Islet of Langerhans (tissue), 1 donor: ENCODE results near the gene UBQLN4.

Source experiments
- FAIRE-seq: peaks from one replicate; lab custom pipeline; 2011; peaks lifted over from hg19 to GRCh38; lab: Jason Lieb, UNC

The UBQLN4 gene

DNA sequence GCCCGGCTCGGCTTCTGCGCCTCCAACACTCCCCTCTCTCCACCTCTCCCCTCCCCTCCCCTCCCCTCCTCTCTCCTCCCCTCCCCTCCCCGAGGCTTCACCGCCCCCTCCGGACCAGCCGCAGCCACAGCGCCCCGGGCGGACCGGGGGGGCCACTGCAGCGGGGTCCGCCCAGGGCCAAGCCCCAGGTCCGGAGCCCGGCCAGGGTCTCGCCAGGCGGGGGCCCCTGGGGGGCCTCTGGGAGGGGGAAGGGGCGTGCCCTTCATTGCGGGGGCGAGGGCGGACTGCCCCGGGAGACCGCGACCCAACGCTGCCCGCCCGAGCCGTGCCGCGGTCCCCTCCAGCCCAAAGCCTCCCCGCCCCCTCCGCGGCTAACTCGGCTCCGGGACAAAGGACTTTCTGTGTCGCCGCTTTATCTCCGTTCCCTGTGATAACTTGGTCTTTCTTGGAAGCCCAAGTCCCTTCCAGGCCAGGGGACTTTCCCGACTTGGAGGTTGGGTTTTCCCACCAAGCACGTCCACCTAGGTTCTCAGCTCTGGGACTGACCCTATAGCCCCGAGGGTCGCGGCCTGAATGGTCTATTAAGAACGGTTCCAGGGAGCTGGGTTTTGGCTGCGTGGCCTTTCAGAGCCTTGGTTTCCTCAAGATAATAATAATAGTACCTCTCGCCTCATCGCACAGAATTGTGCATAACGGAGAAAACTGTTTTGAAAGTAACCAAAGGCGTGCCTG is at the start of gene UBQLN4:
TSS of gene UBQLN4 (minus strand) at position 31 of the 732 bp plus-strand sequence. CDS start 97 bp downstream, outside the sequence.
- no peak for FAIRE-seq

GRCh38 chr1:156102633-156103511 is 49.3 kb upstream of the UBQLN4 start:
- no peak for FAIRE-seq

DNA sequence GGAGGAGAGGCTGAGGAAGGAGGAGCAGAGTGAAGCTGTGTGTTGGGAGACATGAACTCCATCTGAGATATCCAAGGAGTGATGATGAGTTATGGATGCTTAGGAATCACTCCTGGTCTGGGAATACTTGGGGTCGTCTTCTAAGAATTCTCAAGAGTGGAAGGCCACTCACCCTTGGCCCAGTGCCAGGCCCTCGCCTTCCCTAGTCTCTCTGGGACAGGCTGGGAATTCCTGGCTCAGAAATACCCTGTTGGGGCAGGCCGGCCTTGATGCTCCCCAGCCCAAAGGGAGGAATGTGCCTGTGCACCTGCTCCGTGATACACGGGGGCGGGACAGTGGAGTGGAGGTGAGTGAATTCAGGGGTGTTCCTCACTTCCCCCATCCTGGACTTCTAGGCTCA is 48.3 kb upstream of the UBQLN4 start:
- no peak for FAIRE-seq

DNA sequence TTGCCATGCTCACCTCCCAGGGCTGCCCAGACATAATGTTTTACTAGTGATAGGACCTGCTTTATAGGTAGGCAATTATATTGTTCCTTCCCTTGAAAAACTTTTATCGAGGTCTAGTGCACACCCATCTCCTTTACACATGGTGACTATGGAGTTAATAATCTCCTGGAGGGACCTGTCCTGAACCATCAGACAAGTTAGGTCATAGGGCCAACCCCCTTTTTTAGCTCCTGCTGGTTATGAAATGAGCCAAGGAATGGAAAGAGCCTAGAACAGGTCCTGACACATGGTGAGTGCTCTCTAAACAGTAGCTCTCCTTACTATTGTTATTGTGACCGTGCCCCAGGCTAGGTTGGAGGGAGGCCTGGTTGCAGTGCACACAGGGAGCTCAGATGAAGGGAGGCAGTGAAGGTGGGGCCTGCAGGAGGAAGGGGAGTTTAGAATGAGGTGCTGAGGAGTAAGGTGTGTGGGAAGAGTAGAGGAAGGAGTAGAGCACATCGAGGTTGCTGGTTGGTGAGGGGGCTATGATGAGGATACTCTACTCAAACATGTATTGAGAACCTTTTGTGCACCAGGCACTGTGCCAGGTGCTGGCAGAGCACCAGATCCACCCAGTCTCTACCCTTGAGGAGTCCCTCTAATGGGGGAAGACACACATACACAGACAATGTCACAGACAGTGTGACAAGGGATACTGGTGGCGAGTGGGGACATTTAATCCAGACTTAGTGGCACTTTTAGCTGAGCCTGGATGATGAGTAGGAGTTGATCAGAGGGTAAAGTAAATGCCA is 46.8 kb upstream of the UBQLN4 start:
- FAIRE-seq = no peak

GRCh38 chr1:156099282-156099681 is 45.7 kb upstream of the UBQLN4 start:
- no peak for FAIRE-seq

- no peak for FAIRE-seq
Measured at GRCh38 chr1:156098784-156099183, 45.2 kb upstream of the UBQLN4 start.

DNA sequence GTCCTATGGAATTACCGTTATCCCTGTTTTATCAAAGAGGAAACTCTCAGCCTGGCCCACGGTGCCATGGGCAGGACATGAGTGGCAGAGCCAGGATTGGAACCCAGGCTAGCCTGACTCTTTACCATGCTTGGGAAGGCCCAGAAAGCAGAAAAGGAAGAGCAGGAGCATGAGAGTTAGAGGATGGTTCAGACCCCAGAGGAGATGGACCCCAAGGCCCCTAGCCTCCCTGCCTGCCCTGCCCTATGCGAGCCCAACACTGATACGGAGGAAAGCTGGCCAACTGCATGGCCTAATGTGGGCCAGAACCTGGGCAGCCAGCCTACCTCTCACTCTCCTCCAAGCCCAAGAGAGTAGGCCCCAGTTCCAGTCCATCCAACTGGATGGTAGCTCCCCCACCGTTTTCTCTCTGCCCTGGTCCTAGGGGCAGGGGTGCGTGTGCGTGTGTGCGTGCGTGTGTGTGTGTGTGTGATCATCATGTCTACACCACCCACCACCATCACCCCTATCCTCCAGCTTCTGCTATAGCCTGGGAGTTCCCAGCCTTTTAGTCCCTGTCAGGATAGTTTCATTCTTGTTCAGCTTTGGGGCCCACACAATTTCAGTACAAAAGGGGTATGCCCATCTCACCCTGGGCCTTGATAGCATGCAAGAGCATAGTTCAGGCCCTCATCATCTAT is 44.0 kb upstream of the UBQLN4 start:
- no peak for FAIRE-seq

DNA sequence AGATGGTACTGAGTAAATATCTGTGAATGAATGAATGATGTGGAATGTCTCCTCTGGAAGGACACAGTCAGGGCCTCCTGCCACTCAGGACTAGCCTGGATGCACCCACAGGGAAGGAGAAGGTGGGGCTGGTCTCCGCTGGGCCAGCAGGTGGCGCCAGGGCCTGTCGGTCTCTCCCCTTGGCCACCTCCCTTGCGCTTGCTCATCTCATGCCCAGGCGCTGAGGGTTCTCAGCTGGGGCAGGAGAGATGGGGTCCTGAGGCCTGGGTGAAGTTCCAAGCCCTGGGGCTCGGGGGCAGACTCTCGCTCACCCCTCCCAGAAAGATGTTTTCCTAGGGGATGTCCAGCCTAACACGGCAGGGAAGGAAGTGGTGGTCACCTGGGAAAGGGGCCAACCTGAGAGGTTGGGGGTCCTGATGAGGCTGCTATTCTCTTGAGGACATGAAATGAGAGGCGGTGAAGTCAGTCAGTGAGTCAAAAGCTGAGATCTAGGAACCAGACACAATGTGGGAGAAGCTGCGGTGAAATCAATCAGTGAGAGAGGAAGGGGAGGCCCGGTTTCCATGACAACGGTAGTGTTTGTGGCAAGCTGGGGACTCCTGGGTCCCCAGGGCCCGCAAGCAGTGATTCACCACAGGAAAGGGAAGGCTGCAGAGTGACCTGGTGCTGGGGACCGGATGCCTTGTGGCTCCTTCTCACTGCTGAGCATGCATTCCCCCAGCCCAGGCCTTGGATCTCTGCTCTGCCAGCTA is 43.2 kb upstream of the UBQLN4 start:
- FAIRE-seq = no peak

- no peak for FAIRE-seq
Measured at GRCh38 chr1:156095906-156096508, 42.4 kb upstream of the UBQLN4 start.

GRCh38 chr1:156091610-156092009 is 38.0 kb upstream of the UBQLN4 start:
- FAIRE-seq = no peak

GRCh38 chr1:156090840-156091188 is 37.2 kb upstream of the UBQLN4 start:
- no peak for FAIRE-seq

DNA sequence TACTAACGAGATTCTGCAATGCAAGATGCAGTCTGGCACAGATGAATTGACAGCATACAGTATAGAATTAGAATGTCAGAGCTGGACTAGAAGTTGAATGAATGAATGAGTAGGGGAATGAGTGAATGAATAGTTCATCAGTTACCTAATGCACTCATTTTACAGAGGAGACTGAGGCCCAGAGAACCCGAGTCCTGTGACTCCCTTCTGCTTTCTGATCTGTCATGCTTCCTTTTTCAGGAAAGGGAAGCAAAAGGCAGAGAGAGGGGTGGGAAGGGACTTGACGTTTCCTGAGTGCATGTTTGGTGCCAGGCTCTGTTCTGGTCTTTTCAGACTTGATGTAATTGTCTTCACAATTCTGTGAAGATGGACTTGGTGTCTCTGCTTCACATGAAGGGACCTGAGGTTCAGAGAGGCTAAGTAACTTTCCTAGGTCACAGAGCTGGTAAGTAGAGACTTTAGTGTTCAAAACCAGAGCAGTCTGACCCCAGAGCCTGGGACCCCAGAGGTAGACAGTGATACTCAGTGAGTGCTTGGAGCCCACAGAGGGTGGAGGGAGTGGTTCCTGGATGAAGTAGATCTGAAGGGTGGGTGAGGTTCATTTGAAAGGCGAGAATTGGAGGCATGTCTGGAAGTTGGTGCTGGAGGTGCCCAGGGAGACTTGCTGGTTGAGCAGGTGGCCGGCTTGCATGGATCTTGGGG is 36.7 kb upstream of the UBQLN4 start:
- no peak for FAIRE-seq

GRCh38 chr1:156089704-156090103 is 36.1 kb upstream of the UBQLN4 start:
- FAIRE-seq = no peak

GRCh38 chr1:156086256-156086662 is 32.7 kb upstream of the UBQLN4 start:
- FAIRE-seq = no peak

DNA sequence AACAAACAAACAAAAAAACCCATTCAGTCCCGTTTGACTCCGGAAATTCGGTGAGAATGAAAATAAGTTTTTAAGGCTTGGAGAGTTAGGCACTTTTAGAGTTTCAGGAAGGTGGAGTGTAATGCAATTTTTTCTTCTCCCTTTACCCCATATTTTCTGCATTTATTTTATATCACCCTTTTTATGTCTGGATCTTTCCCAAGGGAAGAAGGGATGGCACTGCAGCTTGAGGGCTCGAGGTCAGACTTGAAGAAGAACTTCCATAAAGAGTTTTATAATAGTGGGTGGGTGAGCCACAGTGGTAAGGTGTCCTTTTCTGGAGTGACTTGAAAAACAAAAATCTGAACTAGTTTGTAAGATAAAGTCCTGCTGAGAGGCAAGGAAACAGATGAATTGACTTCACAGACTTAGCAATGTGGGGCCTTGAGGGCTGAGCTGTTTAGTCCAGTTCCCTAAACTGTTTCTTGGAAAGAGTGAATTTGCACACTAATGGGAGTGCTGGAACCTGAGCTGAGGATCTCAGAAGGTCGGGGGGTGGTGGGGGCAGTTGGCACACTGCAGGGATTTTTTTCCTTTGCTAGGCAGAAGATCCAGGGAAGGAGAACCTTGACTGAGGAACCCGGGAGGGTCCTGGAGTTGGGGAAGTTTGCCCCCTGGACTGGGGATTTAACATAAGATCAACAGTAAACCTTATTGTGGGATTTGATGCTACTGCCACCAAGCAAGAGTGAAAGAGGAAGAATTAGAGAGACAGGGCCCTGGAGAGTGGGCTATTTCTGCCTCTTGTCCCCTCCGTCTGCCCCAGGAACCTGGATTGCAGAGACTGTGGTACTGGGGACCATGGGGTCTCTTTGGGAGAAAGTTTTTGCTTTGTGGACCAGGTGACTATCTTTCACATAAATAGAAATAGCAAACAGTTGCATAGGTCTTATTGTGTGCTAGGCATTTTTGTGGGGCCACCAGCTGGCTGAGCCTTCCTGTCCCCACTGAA is 30.5 kb upstream of the UBQLN4 start:
- FAIRE-seq = no peak

GRCh38 chr1:156082309-156083091 is 28.9 kb upstream of the UBQLN4 start, which contains the start of gene MEX3A:
Gene MEX3A (minus strand): TSS chr1:156082465. CDS start chr1:156081998, 467 bp downstream.
- no peak for FAIRE-seq

DNA sequence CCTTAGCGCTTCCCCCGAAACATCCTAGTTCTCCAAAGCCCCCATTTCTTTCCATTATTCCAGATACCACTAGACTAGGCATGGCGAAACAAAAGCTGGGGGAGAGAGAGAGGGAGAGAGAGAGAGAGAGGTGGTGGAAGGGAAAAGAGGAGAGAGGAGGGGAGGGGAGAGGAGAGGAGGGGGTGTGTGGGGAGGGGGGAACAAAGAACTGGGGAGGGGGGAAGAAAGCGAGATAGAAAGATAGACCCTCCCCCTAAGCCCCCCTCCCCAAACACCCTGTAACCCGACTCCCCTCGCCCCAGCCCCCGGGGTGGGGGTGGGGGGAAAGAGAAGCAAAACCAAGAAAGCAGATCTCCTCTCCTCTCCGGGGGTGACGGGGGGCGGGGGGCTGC is 28.3 kb upstream of the UBQLN4 start:
- no peak for FAIRE-seq
